ENCODE results near the gene UPB1. TPM values are rescaled to one million over a fixed set of nuclear protein-coding genes. Genes with fewer than 3 reads are reported as not detected.

Gene UPB1
- total and polyA plus RNA-seq, 2 experiments from 2014 or later = 0.13 TPM; not detected in 1

- peaks cover 5% of the 10 kb centered on the region; the same call in 1 of the 2 replicates for H4K20me1 ChIP-seq (replicated peaks; ENCODE audit: insufficient read depth)
- no peaks in the 10 kb centered on the region for H3K4me1 ChIP-seq (ENCODE audit: insufficient read depth)
- DNase-seq (ENCODE audit: low spot score) (no peak), ATAC-seq (no peak)
- no peaks in the 10 kb centered on the region; the same call in 1 of the 2 replicates for H3K36me3 ChIP-seq (ENCODE audit: insufficient read depth)
- no peak overlapping the region for H3K27ac ChIP-seq (ENCODE audit: low read depth)
- Mint-ChIP-seq H3K36me3 (ENCODE audit: low read depth) (peaks cover 59% of the 10 kb centered on the region), H3K4me1 (no peaks in the 10 kb centered on the region), H3K9me3 (no peaks in the 10 kb centered on the region), H3K27ac (no peak overlapping the region), H3K4me3 (no peak overlapping the region), H3K27me3 (ENCODE audit: insufficient read depth, low read depth, poor library complexity) (peaks cover 7% of the 10 kb centered on the region)
- no peaks in the 10 kb centered on the region for H3K27me3 ChIP-seq (ENCODE audit: insufficient read depth)
- H3K4me2 ChIP-seq = no peak overlapping the region
- no peaks in the 10 kb centered on the region for H3K9me2 ChIP-seq (ENCODE audit: insufficient read depth)
- no peak for TF ChIP-seq REST (IDR thresholded peaks at IDR 0.05; ENCODE audit: unreplicated experiment)
- TF ChIP-seq EZH2phosphoT487 (IDR thresholded peaks at IDR 0.05; ENCODE audit: unreplicated experiment) = no peak
- TF ChIP-seq, protein P1, sequence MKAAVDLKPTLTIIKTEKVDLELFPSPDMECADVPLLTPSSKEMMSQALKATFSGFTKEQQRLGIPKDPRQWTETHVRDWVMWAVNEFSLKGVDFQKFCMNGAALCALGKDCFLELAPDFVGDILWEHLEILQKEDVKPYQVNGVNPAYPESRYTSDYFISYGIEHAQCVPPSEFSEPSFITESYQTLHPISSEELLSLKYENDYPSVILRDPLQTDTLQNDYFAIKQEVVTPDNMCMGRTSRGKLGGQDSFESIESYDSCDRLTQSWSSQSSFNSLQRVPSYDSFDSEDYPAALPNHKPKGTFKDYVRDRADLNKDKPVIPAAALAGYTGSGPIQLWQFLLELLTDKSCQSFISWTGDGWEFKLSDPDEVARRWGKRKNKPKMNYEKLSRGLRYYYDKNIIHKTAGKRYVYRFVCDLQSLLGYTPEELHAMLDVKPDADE (IDR thresholded peaks at IDR 0.05) = no peak
- no peak for TF ChIP-seq CREB1 (CRISPR knock-in tag; IDR thresholded peaks at IDR 0.05; ENCODE audit: low read depth)
- no peak for TF ChIP-seq EZH2 (IDR thresholded peaks at IDR 0.05; ENCODE audit: low read depth, unreplicated experiment)
- no peak for TF ChIP-seq ZNF114 (CRISPR knock-in tag; IDR thresholded peaks at IDR 0.05)
- TF ChIP-seq CTCF (conservative IDR thresholded peaks at IDR 0.05; ENCODE audit: low read depth in 2 of 2) = no peak
- no peak for TF ChIP-seq STAT1 (IDR thresholded peaks at IDR 0.05; ENCODE audit: unreplicated experiment)
- no peak for TF ChIP-seq ZNF462 (CRISPR knock-in tag; IDR thresholded peaks at IDR 0.05)
- TF ChIP-seq POLR2AphosphoS5 (IDR thresholded peaks at IDR 0.05; ENCODE audit: low read depth) = no peak
- TF ChIP-seq NANOG (IDR thresholded peaks at IDR 0.05; ENCODE audit: borderline replicate concordance) = no peak
- TF ChIP-seq JUNB (IDR thresholded peaks at IDR 0.05; ENCODE audit: unreplicated experiment) = no peak
- TF ChIP-seq ZNF331 (CRISPR knock-in tag; IDR thresholded peaks at IDR 0.05; ENCODE audit: low read depth) = no peak
- no peaks in the 10 kb centered on the region for H3F3A ChIP-seq (replicated peaks; ENCODE audit: low read depth)
- no peak overlapping the region for H3K4me3 ChIP-seq
- no peaks in the 10 kb centered on the region for H3K79me2 ChIP-seq (replicated peaks; ENCODE audit: insufficient read depth)
- no peak overlapping the region for H2AFZ ChIP-seq
Observed at GRCh38 chr22:24543679-24544243, 48.6 kb downstream of the UPB1 start.
